Thoracic aorta (tissue), 2 donors: ENCODE results near the gene MIEF2. TPM values are rescaled to one million over a fixed set of nuclear protein-coding genes. Genes with fewer than 3 reads are reported as not detected.

Source experiments
- ATAC-seq: fragments of 150-250 bp; one replicate; pipeline ENCODE4 v1.8.0; 2017; ENCODE audit warnings: low read depth; ENCODE audit not compliant: insufficient number of reproducible peaks, low FRiP score
- DNase-seq: peaks from one replicate; pipeline ENCODE4 v3.0.0-alpha.2; 2020; ENCODE audit warnings: low spot score
- H3K27ac ChIP-seq, 2 donors: fragments of 200-600 bp; sonication (generic); 1 replicate in 1 of 2; 2 replicates in 1 of 2; pipeline ENCODE4 v1.5.1; 2016; ENCODE audit warnings: mild to moderate bottlenecking in 2 of 2, moderate library complexity in 2 of 2
- H3K27me3 ChIP-seq: fragments of 200-600 bp; sonication (generic); replicated peaks from 2 replicates; pipeline ENCODE4 v1.6.0; 2016; ENCODE audit warnings: mild to moderate bottlenecking; ENCODE audit not compliant: insufficient read depth
- H3K36me3 ChIP-seq: fragments of 200-600 bp; sonication (generic); one replicate; pipeline ENCODE4 v1.5.1; 2016
- H3K4me1 ChIP-seq, 2 donors: fragments of 200-600 bp; sonication (generic); 1 replicate in 1 of 2; 2 replicates in 1 of 2; pipeline versions ENCODE4 v1.5.1 to v1.6.0; 2016; ENCODE audit warnings: low read depth in 2 of 2, mild to moderate bottlenecking in 1 of 2; ENCODE audit not compliant: control insufficient read depth in 1 of 2
- H3K4me3 ChIP-seq: fragments of 200-600 bp; sonication (generic); 2 replicates; pipeline ENCODE4 v1.5.1; 2016; ENCODE audit warnings: mild to moderate bottlenecking
- H3K9me3 ChIP-seq: fragments of 200-600 bp; sonication (generic); 2 replicates; pipeline ENCODE4 v1.5.1; 2016
- CTCF ChIP-seq: fragments of 200-600 bp; sonication (generic); IDR thresholded peaks from one replicate; pipeline ENCODE4 v1.5.1; 2019; ENCODE audit warnings: antibody characterized with exemption
- total RNA-seq, 2 donors: library from RNA; depleted of rRNA; stranded (reverse); fragments of >200 nt; gene quantifications; one replicate each; pipeline versions ENCODE4 v1.1.0 to v1.2.3, GENCODE V29; 2016

MIEF2 gene
- total RNA-seq, 2 donors from 2014 or later, result 31.7 to 33.8 TPM

DNA sequence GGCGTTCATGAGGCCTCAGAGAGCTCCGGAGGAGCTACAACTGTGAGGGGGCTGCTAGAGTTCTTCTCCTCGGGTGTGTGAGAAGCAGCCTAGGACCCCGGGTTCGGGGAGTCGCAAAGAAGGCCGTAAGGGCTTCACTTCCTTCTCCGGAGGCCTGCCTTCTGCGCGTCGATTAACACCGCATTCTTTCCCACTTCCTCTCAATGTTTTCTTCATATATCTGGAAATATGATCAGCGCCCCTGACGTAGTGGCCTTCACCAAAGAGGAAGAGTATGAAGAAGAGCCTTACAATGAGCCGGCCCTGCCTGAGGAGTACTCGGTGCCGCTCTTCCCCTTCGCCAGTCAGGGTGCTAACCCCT is 55.1 kb downstream of the MIEF2 start:
- Histone ChIP-seq H3K36me3 (no peaks in the 10 kb centered on the region), H3K27ac (peak overlapping the region; percentile 87 to 91), H3K4me3 (peak overlapping the region; percentile 91), H3K9me3 (no peaks in the 10 kb centered on the region), H3K4me1 (peaks cover 31 to 71% of the 10 kb centered on the region in 2 donors), H3K27me3 (no peaks in the 10 kb centered on the region)
- ATAC-seq, result no peak
- no peak for DNase-seq
- TF ChIP-seq CTCF, result no peak

DNA sequence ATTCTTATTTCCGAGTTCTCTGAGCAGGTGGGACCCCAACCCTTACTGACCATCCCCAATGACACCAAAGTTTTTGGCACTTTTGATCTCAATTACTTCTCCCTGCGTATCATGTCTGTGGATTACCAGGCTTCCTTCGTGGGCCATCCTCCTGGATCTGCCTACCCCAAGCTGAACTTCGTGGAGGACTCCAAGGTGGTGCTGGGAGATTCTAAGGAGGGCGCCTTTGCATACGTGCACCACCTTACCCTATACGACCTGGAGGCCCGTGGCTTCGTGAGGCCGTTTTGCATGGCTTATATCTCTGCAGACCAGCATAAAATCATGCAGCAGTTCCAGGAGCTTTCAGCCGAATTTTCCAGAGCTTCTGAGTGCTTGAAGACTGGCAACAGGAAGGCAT is 55.5 kb downstream of the MIEF2 start:
- Histone ChIP-seq H3K4me1 (peaks cover 31 to 71% of the 10 kb centered on the region in 2 donors), H3K27ac (peak overlapping the region; percentile 87 to 91)
- no peak for TF ChIP-seq CTCF

More for the DNA sequence above, 55.5 kb downstream of the MIEF2 start:
- Histone ChIP-seq H3K4me3 (peak overlapping the region; percentile 91), H3K9me3 (no peaks in the 10 kb centered on the region), H3K27me3 (no peaks in the 10 kb centered on the region), H3K36me3 (no peaks in the 10 kb centered on the region)
- DNase-seq (no peak), ATAC-seq (no peak)

Other genes starting within 250 kb of the MIEF2 start
- 10 to 100 TPM; 11.8 to 19.0 TPM for gene ATPAF2, start 221.5 kb upstream of the MIEF2 start, total RNA-seq
- 10 to 100 TPM; 13.5 to 16.4 TPM for gene GID4, start 221.3 kb upstream of the MIEF2 start, total RNA-seq
- 10 to 100 TPM; 42.3 to 55.6 TPM for gene DRG2, start 172.7 kb upstream of the MIEF2 start, total RNA-seq
- gene MYO15A, start 151.9 kb upstream of the MIEF2 start, total RNA-seq, result 1 to 10 TPM; 2.3 to 6.1 TPM
- 100 to 1,000 TPM in 1 of 2 donors, 10 to 100 TPM in 1; 89.6 to 105 TPM for gene ALKBH5, start 76.8 kb upstream of the MIEF2 start, total RNA-seq
- 10 to 100 TPM; 17.1 to 30.3 TPM for gene LLGL1, start 35.0 kb upstream of the MIEF2 start, total RNA-seq
- 100 to 1,000 TPM; 309 to 312 TPM for gene FLII, start 1.9 kb upstream of the MIEF2 start, total RNA-seq
- 10 to 100 TPM; 33.4 to 54.6 TPM for gene TOP3A, start 54.3 kb downstream of the MIEF2 start, total RNA-seq
- gene SMCR8, start 54.6 kb downstream of the MIEF2 start, total RNA-seq, result 10 to 100 TPM; 12.6 to 21.5 TPM
- gene SHMT1, start 102.9 kb downstream of the MIEF2 start, total RNA-seq, result 10 to 100 TPM; 15.9 to 28.0 TPM
- not detected for gene EVPLL, start 117.1 kb downstream of the MIEF2 start, total RNA-seq
- not detected for gene LGALS9C, start 216.1 kb downstream of the MIEF2 start, total RNA-seq